HFFc6 (cell line): ENCODE results near the gene NAA38. TPM values are rescaled to one million over a fixed set of nuclear protein-coding genes. Genes with fewer than 3 reads are reported as not detected.

Source experiments
- DNase-seq: peaks from one replicate; pipeline ENCODE4 v3.0.0-alpha.2; 2018
- H3K27ac Mint-ChIP-seq: 2 replicates; pipeline ENCODE4 v1.8.0; 2020; ENCODE audit warnings: mild to moderate bottlenecking, mixed read lengths
- H3K27me3 Mint-ChIP-seq: 2 replicates; pipeline ENCODE4 v1.8.0; 2021; ENCODE audit warnings: mild to moderate bottlenecking, moderate library complexity, mixed read lengths; ENCODE audit not compliant: insufficient read depth
- H3K36me3 Mint-ChIP-seq: 2 replicates; pipeline ENCODE4 v1.8.0; 2021; ENCODE audit warnings: low read depth, mixed read lengths
- H3K4me1 Mint-ChIP-seq: 2 replicates; pipeline ENCODE4 v1.8.0; 2020; ENCODE audit warnings: low read depth, mixed read lengths
- H3K4me3 Mint-ChIP-seq: 2 replicates; pipeline ENCODE4 v1.8.0; 2020; ENCODE audit warnings: mild to moderate bottlenecking, moderate library complexity, mixed read lengths
- H3K9me3 Mint-ChIP-seq: 2 replicates; pipeline ENCODE4 v1.8.0; 2020; ENCODE audit warnings: mild to moderate bottlenecking, mixed read lengths
- total RNA-seq, 6 experiments: library from RNA; stranded (reverse); fragmentation: NEBNext Ultra II Directional; extraction: Animal tissue kit (Norgen Biotek cat#: 25700); gene quantifications; 2 replicates in 1 of 6; 3 replicates in 5 of 6; pipeline ENCODE4 v1.2.3, GENCODE V29; 2021
- TF ChIP-seq, protein P1 (sequence below): fragments of 200-600 bp; sonication (generic); IDR thresholded peaks from 2 replicates; pipeline ENCODE4 v1.5.0; 2021; ENCODE audit warnings: antibody characterized with exemption, mild to moderate bottlenecking

Gene NAA38
- total RNA-seq, 6 experiments from 2014 or later, result 104 to 122 (median 107) TPM

DNA sequence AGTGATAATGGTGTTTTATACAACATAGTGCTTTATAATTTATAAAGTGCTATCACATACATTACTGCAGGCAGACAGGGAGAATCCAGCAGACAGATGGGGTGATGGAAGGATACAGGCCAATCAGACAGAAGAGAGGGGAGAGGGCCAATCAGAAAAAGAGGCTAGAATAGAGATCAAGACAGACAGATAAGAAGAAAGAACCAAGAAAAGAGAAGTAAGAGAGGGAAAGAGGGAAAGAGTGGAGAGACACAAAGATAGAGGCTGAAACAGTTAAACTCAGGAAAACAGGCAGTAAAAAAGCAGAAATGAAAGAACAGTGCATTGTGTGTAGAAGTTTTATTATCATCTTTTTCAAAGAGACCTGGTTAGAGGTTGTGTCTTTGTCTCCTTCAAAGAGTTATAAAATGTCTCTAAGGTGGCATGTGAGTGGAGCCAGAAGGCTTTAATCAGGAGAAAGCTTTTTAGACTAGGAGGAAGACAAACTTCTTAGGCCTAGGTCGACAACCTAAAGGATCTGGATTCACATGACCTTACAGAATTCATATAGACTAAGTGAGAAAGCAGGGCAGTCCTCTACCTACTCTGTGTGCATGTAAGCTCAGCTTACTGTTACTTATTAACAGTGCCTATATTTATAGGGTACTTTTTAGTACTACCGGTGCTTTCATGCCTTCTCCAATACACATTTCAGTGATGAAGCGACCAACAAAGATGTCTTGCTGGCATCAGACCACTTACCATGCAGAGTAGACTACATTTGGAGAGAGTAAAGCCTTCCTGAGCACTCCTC is 22.9 kb upstream of the NAA38 start:
- H3K36me3 Mint-ChIP-seq, result no peaks in the 10 kb centered on the region; the same call in 1 of the 2 replicates
- H3K27me3 Mint-ChIP-seq, result no peaks in the 10 kb centered on the region
- no peaks in the 10 kb centered on the region for H3K9me3 Mint-ChIP-seq
- TF ChIP-seq, protein P1, sequence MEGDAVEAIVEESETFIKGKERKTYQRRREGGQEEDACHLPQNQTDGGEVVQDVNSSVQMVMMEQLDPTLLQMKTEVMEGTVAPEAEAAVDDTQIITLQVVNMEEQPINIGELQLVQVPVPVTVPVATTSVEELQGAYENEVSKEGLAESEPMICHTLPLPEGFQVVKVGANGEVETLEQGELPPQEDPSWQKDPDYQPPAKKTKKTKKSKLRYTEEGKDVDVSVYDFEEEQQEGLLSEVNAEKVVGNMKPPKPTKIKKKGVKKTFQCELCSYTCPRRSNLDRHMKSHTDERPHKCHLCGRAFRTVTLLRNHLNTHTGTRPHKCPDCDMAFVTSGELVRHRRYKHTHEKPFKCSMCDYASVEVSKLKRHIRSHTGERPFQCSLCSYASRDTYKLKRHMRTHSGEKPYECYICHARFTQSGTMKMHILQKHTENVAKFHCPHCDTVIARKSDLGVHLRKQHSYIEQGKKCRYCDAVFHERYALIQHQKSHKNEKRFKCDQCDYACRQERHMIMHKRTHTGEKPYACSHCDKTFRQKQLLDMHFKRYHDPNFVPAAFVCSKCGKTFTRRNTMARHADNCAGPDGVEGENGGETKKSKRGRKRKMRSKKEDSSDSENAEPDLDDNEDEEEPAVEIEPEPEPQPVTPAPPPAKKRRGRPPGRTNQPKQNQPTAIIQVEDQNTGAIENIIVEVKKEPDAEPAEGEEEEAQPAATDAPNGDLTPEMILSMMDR, result no peak
- H3K4me3 Mint-ChIP-seq, result no peak overlapping the region
- no peak overlapping the region for H3K27ac Mint-ChIP-seq
- H3K4me1 Mint-ChIP-seq, result peaks cover 5% of the 10 kb centered on the region
- no peak for DNase-seq

DNA sequence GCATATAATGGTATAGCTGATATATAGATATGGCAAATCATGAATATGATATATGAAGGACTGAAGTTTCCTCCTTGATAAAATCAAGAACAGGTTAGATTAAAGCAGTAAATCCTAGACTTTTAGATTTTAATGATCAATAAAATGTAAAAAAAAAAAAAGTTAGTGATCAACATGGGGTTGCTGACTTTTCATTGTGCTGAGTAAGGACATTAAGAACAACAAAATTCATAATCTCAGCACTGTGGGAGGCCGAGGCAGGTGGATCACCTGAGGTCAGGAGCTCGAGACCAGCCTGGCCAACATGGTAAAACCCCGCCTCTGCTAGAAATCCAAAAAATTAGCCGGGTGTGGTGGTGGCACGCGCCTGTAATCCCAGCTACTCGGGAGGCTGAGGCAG is 20.9 kb upstream of the NAA38 start:
- Mint-ChIP-seq H3K4me1 (no peaks in the 10 kb centered on the region), H3K4me3 (no peak overlapping the region), H3K27ac (no peak overlapping the region), H3K36me3 (no peaks in the 10 kb centered on the region; the same call in 1 of the 2 replicates), H3K27me3 (no peaks in the 10 kb centered on the region), H3K9me3 (no peaks in the 10 kb centered on the region)
- TF ChIP-seq, protein P1, result no peak
- no peak for DNase-seq

DNA sequence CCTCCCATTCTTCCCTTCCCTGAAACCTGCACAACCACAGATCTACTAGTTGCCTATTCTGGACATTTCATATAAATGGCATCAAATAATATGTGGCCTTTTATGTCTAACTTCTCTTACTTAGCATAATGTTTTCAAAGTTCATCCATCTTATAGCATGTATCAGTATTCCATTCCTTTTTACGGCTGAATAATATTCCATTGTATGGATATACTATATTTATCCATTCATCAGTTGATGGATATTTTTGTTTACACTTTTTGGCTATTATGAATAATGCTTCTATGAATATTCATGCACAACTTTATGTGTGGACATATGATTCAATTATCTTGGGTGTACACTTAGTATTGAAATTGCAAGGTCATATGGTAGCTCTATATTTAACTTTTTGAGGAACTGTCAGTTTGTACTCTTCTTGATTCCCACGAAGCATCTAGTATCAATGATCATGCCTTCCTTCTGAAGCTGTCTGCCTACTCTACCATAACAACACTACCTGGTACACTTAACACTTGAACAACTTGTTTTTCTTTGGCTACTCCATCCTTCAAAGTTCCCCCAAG is 18.5 kb upstream of the NAA38 start:
- Mint-ChIP-seq H3K36me3 (no peaks in the 10 kb centered on the region; the same call in 1 of the 2 replicates), H3K27me3 (no peaks in the 10 kb centered on the region), H3K4me3 (no peak overlapping the region), H3K4me1 (no peaks in the 10 kb centered on the region), H3K27ac (no peak overlapping the region), H3K9me3 (no peaks in the 10 kb centered on the region)
- TF ChIP-seq, protein P1, result no peak
- no peak for DNase-seq

DNA sequence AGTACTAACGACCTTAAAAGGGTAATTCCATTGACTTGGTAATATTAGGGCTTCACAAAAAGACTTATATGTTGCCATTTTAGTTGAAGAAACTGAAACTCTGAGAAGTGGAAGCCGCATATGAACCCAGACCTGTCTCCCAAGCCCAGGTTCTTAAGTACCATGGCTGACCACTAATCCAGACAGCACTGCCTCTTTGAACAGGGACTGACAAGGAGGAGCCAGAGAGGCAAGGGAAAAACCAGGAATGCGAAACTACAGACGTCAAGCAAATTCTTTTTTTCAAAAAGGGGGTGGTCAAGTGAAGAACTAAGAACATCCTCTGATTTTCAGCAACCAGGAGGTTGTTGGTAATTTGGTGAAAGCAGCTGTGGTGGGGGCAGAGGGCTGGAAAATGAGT is 15.7 kb upstream of the NAA38 start:
- no peaks in the 10 kb centered on the region; the same call in 1 of the 2 replicates for H3K36me3 Mint-ChIP-seq
- DNase-seq, result no peak
- no peaks in the 10 kb centered on the region for H3K4me1 Mint-ChIP-seq
- H3K27me3 Mint-ChIP-seq, result no peaks in the 10 kb centered on the region
- H3K4me3 Mint-ChIP-seq, result no peak overlapping the region
- no peak overlapping the region for H3K27ac Mint-ChIP-seq
- TF ChIP-seq, protein P1, result no peak
- H3K9me3 Mint-ChIP-seq, result no peaks in the 10 kb centered on the region

DNA sequence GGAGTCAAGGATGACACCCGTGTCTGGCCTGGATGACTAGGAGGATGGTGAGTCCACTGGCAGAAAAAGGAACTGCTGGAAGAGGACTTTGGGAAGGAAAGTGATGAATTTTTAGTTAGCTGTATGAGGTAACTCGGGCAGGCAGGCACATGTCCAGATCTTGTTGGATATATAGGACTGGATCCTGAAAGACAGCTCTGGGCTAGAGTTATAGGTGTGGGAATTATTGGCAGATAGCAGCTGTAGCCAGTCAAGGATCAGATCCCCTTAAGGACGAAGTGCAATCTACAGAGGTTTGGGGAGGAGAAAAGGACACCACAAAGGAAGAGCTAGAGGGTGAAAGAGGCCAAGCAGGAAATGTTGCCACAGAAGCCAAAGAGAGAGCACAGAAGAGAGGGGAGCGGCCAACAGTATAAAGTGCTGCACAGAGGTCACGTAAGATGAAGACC is 10.5 kb upstream of the NAA38 start:
- H3K4me3 Mint-ChIP-seq, result no peak overlapping the region
- no peaks in the 10 kb centered on the region; the same call in 1 of the 2 replicates for H3K27me3 Mint-ChIP-seq
- H3K36me3 Mint-ChIP-seq, result peaks cover 10% of the 10 kb centered on the region; the same call in 1 of the 2 replicates
- peaks cover 1% of the 10 kb centered on the region; the same call in 1 of the 2 replicates for H3K4me1 Mint-ChIP-seq
- no peaks in the 10 kb centered on the region for H3K9me3 Mint-ChIP-seq
- TF ChIP-seq, protein P1, result no peak
- DNase-seq, result no peak
- no peak overlapping the region for H3K27ac Mint-ChIP-seq
